Measurements from ENCODE around the gene GRIN1. TPM values are rescaled to one million over a fixed set of nuclear protein-coding genes. Genes with fewer than 3 reads are reported as not detected.

Gene GRIN1
- total RNA-seq, 4 donors from 2014 or later: 0.14 TPM; not detected in 3

GRCh38 chr9:137158625-137159024 lies 19.7 kb downstream of the GRIN1 start:
- TF ChIP-seq CTCF (IDR thresholded peaks at IDR 0.05) (no peak), POLR2AphosphoS5 (IDR thresholded peaks at IDR 0.05) (no peak), EP300 (IDR thresholded peaks at IDR 0.05; ENCODE audit: low read depth) (no peak), POLR2A (IDR thresholded peaks at IDR 0.05) (no peak)
- peak; percentile 41 for DNase-seq
- H3K27ac ChIP-seq: no peak overlapping the region
- H3K36me3 ChIP-seq: no peaks in the 10 kb centered on the region
- in situ Hi-C loops (cut with MboI; ENCODE audit: low pct_ligation_motif_present in 1 of 4, low pct_unique_long_range_greater_than_20kb in 1 of 4, low sequenced_read_pairs in 3 of 4): no loop called here
- H3K9me3 ChIP-seq: no peaks in the 10 kb centered on the region
- no peak overlapping the region for H3K4me3 ChIP-seq
- H3K4me1 ChIP-seq: peaks cover 9 to 29% (median 27%) of the 10 kb centered on the region in 4 donors
- peaks cover 86% of the 10 kb centered on the region for H3K27me3 ChIP-seq
- intact Hi-C loops (cut with DNase I; ENCODE audit: low total_unique reads): no loop called here
- 20% methylated on average over 4 of the region's 4 CpGs; no CpG with 5 or more reads in 1 of the 2 donors for WGBS, 2 donors (ENCODE audit: low coverage in 1 of 2)

DNA sequence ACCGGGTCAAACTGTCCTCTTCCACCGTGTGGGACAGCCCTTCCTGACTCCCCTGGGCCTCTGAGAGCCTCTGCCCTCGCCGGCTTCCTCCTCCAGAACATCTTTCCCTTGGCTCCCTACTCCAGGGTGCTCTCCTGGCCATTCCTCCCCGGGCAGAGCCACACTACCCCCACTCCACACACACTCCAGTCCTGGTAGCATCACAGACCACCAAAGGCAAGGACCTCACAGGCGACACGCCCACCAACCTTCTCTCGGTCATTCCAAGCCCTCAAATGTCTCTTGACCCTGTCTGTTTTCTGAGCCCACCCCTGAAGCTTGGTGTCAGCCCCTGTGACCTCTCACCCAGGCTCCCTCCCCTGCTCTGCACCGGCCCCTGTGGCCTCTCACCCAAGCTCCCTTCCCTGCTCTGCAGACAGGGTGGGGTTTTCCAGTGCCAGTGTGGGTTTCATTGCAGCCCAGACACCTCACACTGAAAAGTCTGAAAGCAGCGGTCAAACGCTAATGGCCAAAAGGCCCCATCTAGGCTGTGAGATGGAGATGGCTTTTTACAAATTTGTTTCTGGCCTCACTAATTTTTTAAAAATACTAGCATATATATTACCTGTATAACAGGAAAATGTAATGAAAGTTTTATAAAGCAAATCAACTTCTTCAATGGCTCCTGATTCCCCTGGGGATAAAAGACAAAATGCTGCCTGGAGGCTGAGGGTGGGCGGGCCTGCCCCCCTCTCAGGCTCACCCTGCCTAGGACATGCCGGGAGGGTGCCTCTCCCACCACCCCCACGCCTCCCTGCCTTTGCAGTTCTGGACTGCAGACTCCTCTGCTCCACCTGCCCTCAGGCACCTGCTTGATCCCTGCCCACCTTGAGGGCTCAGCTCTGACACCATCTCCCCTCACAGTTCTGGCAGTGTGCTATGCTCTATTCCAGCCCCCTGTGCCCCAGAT lies 20.4 kb downstream of the GRIN1 start:
- in situ Hi-C loops (cut with MboI; ENCODE audit: low pct_ligation_motif_present in 1 of 4, low pct_unique_long_range_greater_than_20kb in 1 of 4, low sequenced_read_pairs in 3 of 4) (no loop called here), intact Hi-C loops (cut with DNase I; ENCODE audit: low total_unique reads) (no loop called here)
- 35 to 40% methylated on average over 6 to 14 of the region's 14 CpGs for WGBS, 2 donors (ENCODE audit: low coverage in 1 of 2)
- no peak for DNase-seq
- no peaks in the 10 kb centered on the region for H3K36me3 ChIP-seq
- H3K9me3 ChIP-seq: no peaks in the 10 kb centered on the region
- H3K27ac ChIP-seq: no peak overlapping the region
- peaks cover 9 to 30% (median 27%) of the 10 kb centered on the region in 4 donors for H3K4me1 ChIP-seq
- TF ChIP-seq POLR2A (IDR thresholded peaks at IDR 0.05) (no peak), POLR2AphosphoS5 (IDR thresholded peaks at IDR 0.05) (no peak), EP300 (IDR thresholded peaks at IDR 0.05; ENCODE audit: low read depth) (no peak), CTCF (IDR thresholded peaks at IDR 0.05) (no peak)
- H3K4me3 ChIP-seq: no peak overlapping the region
- H3K27me3 ChIP-seq: peaks cover 94% of the 10 kb centered on the region

- intact Hi-C loops (cut with DNase I; ENCODE audit: low total_unique reads): no loop called here
Measured at GRCh38 chr9:137160054-137160425, 21.1 kb downstream of the GRIN1 start.

More at GRCh38 chr9:137160054-137160425, 21.1 kb downstream of the GRIN1 start:
- TF ChIP-seq POLR2A (IDR thresholded peaks at IDR 0.05) (no peak), POLR2AphosphoS5 (IDR thresholded peaks at IDR 0.05) (no peak), CTCF (IDR thresholded peaks at IDR 0.05) (no peak), EP300 (IDR thresholded peaks at IDR 0.05; ENCODE audit: low read depth) (no peak)
- Histone ChIP-seq H3K27me3 (peaks cover 100% of the 10 kb centered on the region), H3K27ac (no peak overlapping the region), H3K4me3 (no peak overlapping the region), H3K36me3 (no peaks in the 10 kb centered on the region), H3K9me3 (no peaks in the 10 kb centered on the region), H3K4me1 (peaks cover 9 to 30% (median 27%) of the 10 kb centered on the region in 4 donors)
- DNase-seq: no peak
- in situ Hi-C loops (cut with MboI; ENCODE audit: low pct_ligation_motif_present in 1 of 4, low pct_unique_long_range_greater_than_20kb in 1 of 4, low sequenced_read_pairs in 3 of 4): no loop called here
- WGBS, 2 donors (ENCODE audit: low coverage in 1 of 2): 60 to 70% methylated on average over 4 to 17 of the region's 17 CpGs
